BLaER1 (cell line): Measurements from ENCODE around the gene AK1.

Experiments
- H3K27ac ChIP-seq: shearing (Covaris generic); formaldehyde crosslinking; 2 replicates; pipeline ENCODE4 v1.8.1; 2022
- H3K27me3 ChIP-seq: shearing (Covaris generic); formaldehyde crosslinking; 2 replicates; pipeline ENCODE4 v1.8.1; 2022
- H3K36me3 ChIP-seq: shearing (Covaris generic); formaldehyde crosslinking; 2 replicates; pipeline ENCODE4 v1.8.1; 2022
- H3K4me1 ChIP-seq: shearing (Covaris generic); formaldehyde crosslinking; 2 replicates; pipeline ENCODE4 v1.8.1; 2022
- H3K4me2 ChIP-seq: shearing (Covaris generic); formaldehyde crosslinking; 2 replicates; pipeline ENCODE4 v1.8.1; 2022
- H3K4me3 ChIP-seq: shearing (Covaris generic); formaldehyde crosslinking; 2 replicates; pipeline ENCODE4 v1.8.1; 2022
- H3K9ac ChIP-seq: shearing (Covaris generic); formaldehyde crosslinking; 2 replicates; pipeline ENCODE4 v1.8.1; 2022
- H3K9me3 ChIP-seq: shearing (Covaris generic); formaldehyde crosslinking; 2 replicates; pipeline ENCODE4 v1.8.1; 2022
- H4K20me1 ChIP-seq: shearing (Covaris generic); formaldehyde crosslinking; 2 replicates; pipeline ENCODE4 v1.8.1; 2022
- Cebpa-rat ChIP-seq: shearing (Covaris generic); IDR thresholded peaks from 2 replicates; pipeline ENCODE4 v1.8.1; 2022

The AK1 gene

DNA sequence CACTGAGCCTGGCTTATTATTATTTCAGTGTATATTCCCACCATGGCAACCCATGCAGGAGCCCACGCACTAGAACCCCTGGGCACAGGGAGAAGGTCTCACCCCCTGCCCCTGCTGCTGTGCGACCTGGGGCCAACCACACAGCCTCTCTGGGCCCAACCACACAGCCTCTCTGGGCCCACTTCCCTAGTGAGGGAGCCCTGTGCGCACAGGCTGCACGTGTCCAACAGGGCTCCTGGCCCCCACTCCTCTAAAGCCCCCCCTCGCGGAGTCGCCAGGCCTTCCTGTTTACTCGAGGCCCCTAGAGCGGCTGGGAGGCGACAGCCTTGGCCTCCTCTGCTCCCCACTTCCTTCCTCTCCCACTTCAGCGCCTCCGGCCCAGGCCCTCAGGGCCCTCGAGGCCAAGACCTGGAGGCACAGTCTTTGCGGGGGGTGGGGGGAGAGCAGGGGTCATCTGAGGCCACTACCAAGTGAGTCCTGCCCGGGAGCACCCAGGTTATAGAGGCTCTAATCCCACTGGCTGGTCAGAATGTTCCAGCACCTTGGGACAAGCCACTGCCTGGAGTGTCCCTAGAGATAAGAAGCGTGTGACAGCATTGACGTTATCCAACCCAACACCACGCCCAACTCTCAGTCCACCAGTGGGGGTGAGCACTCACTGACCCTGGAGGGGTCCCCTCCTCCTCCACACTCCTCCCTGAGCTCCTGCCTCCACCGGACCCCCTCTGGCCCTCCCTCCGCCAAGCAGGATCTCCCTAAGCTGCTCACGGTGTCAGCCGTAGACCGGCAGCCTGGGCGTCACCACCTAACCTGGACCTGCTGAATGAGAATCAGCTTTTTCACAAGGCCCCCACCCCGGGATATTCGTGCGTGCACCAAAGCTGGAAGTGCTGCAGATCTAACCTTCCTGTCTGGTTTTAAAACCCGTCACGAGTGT, 15.1 kb downstream of the AK1 start:
- Histone ChIP-seq H3K36me3 (no peaks in the 10 kb centered on the region), H4K20me1 (no peaks in the 10 kb centered on the region), H3K4me1 (peaks cover 100% of the 10 kb centered on the region), H3K27me3 (no peaks in the 10 kb centered on the region), H3K9me3 (no peaks in the 10 kb centered on the region), H3K4me2 (peak overlapping the region; percentile 92), H3K9ac (peak overlapping the region; percentile 79), H3K4me3 (peak overlapping the region; percentile 24), H3K27ac (peak overlapping the region; percentile 92)
- TF ChIP-seq Cebpa-rat: no peak

DNA sequence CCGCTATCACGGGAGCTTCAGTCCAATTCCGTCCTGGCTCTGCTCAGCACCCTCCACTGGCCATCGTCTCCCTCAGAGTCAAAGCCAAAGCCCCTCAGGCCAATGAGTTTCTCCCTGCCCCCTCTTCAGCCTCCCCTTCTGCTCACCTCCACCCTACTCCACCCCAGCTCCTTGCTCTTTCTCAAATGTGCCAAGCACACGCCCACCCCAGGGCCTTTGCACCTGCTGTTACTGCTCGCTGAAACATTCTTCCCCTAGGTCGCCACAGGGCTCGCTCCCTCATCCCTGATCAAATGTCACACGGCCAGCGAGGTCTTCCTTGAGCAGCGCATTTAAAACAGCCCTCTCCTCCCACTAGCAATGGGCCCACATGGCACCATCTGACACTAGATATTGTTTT, 16.7 kb downstream of the AK1 start:
- Histone ChIP-seq H3K4me2 (peak overlapping the region; percentile 92), H3K4me3 (no peak overlapping the region), H3K27ac (peak overlapping the region; percentile 92), H3K27me3 (no peaks in the 10 kb centered on the region), H4K20me1 (no peaks in the 10 kb centered on the region), H3K36me3 (no peaks in the 10 kb centered on the region), H3K9ac (peak overlapping the region; percentile 79; the same call in 1 of the 2 replicates), H3K9me3 (no peaks in the 10 kb centered on the region), H3K4me1 (peaks cover 100% of the 10 kb centered on the region)
- TF ChIP-seq Cebpa-rat: no peak

DNA sequence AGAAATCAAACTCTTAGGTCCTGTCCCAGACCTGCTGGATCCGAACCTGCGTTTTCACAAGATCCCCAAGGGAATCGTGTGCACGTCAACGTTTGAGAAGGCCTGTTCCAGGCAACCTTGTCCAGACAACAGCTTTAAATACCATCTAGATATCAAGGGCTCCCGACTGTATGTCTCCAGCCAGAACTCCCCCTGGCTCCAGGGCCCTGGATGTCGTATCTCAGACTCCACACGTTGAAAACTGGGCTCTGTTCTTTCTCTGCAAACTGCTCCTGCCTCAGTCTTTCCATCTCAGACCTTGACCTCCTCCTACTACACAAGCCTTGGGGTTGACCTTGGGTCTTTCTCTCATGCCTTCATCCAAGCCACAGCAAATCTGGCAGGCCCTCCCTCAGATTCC, 17.2 kb downstream of the AK1 start:
- H3K27me3 ChIP-seq: no peaks in the 10 kb centered on the region
- H4K20me1 ChIP-seq: no peaks in the 10 kb centered on the region
- H3K9me3 ChIP-seq: no peaks in the 10 kb centered on the region
- H3K36me3 ChIP-seq: no peaks in the 10 kb centered on the region
- no peak for TF ChIP-seq Cebpa-rat
- peak overlapping the region; percentile 92 for H3K27ac ChIP-seq
- H3K4me2 ChIP-seq: peak overlapping the region; percentile 92
- peaks cover 100% of the 10 kb centered on the region for H3K4me1 ChIP-seq
- no peak overlapping the region for H3K4me3 ChIP-seq
- H3K9ac ChIP-seq: peak overlapping the region; percentile 79; the same call in 1 of the 2 replicates

DNA sequence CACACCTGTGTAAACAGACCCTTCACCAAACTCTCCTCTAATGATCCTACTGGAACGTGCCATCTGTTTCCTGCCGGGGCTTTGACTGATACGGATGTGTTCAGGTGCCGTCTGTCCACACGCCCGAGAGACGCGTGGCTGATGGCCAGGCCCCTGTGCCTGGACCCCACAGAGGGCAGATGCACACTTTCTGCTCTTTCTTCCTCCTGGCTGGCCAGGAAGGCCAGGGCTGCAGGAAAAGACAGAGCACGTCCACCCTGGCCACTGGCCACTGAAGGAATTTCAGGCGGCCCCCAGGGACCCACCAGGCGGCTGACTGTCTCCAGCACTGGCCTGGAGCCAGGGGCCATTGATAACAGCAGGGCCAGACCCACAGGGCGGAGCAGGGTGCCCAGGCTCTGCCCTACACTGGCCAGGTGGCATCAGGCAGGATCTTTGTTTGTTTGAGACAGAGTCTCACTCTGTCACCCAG, 19.4 kb downstream of the AK1 start:
- Histone ChIP-seq H4K20me1 (peaks cover 4% of the 10 kb centered on the region; the same call in 1 of the 2 replicates), H3K4me3 (peak overlapping the region; percentile 9; the same call in 1 of the 2 replicates), H3K4me1 (peaks cover 89% of the 10 kb centered on the region), H3K36me3 (no peaks in the 10 kb centered on the region), H3K9ac (peak overlapping the region; percentile 94), H3K27ac (peak overlapping the region; percentile 92), H3K4me2 (peak overlapping the region; percentile 92), H3K27me3 (no peaks in the 10 kb centered on the region), H3K9me3 (no peaks in the 10 kb centered on the region)
- TF ChIP-seq Cebpa-rat: no peak

DNA sequence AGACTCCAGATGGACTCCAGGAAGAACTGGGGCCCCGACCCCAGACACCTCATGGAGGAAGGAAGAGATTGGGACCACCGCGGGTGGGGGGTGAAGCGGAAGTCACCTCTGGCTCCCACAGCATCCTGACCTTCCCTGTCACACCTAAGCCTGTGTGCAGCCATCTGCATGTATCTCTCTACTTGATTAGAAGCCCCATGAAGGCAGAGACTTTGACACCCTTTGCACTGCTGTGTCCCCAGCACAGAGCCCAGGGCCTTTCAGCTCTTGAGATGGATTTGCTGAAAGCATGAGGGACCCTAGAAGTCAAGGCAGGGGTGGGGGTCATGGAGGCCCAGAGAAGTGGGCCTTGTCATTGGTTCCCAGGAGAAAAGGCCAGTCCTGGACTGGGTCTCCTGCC, 20.2 kb downstream of the AK1 start:
- Histone ChIP-seq H3K9me3 (no peaks in the 10 kb centered on the region), H4K20me1 (peaks cover 5% of the 10 kb centered on the region; the same call in 1 of the 2 replicates), H3K4me1 (peaks cover 89% of the 10 kb centered on the region), H3K27ac (peak overlapping the region; percentile 92), H3K9ac (peak overlapping the region; percentile 94), H3K27me3 (no peaks in the 10 kb centered on the region), H3K36me3 (peaks cover 3% of the 10 kb centered on the region), H3K4me3 (peak overlapping the region; percentile 9; the same call in 1 of the 2 replicates), H3K4me2 (peak overlapping the region; percentile 92)
- TF ChIP-seq Cebpa-rat: no peak

DNA sequence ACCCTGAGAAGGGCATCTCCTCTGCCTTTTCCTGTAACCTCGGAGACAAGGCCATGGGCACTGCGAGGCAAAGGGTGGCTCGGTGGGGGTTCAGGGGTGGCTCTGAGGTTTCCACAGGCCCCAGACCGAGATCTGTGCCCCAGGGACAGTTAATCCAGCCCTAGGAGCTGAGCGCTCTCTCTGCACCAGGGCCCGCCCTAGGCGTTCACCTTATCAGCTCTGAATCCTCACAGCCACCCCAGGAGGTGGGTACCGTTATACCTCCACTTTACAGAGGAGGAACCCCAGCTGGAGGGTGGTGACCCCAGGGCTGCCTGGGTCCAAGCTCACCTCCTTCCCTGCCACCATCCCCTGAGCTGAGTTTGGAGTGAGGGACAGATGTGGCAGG, 20.8 kb downstream of the AK1 start:
- Histone ChIP-seq H3K4me2 (peak overlapping the region; percentile 92), H3K4me3 (peak overlapping the region; percentile 2; the same call in 1 of the 2 replicates), H4K20me1 (peaks cover 5% of the 10 kb centered on the region; the same call in 1 of the 2 replicates), H3K9me3 (no peaks in the 10 kb centered on the region), H3K9ac (peak overlapping the region; percentile 94), H3K36me3 (peaks cover 9% of the 10 kb centered on the region), H3K27ac (peak overlapping the region; percentile 92), H3K27me3 (no peaks in the 10 kb centered on the region), H3K4me1 (peaks cover 89% of the 10 kb centered on the region)
- TF ChIP-seq Cebpa-rat: no peak

DNA sequence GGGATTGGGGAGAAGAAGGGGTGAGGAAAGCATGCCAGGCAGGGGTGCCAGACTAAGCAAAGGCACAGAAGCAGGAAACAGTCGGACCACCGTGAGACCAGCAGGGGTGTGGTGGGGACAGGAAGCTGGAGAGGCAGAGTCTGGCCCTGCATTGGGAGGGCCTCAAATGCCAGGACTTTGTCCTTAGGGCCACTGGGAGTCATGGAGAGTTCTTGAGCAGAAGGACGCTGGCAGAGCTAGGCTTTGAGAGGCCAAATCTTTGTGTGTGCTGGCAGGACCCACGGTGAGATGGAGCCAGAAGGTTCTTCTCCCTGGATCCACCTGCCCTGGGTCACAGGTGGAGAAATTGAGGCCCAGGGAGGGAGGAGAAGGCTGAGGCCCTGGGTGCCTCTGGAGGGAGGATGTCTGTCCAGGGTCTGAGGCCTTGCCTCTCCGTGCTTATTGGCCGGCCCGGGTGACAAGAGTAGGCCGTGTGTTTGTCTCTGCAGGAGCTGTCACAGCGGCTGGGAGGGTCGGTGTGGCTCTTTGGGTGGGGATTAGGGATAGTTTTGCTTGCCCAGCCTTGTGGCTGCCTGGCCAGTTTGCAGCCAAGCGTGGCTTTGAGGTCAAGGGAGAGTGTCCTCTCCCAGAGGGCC, 21.3 kb downstream of the AK1 start:
- Histone ChIP-seq H3K4me1 (peaks cover 89% of the 10 kb centered on the region), H3K9ac (peak overlapping the region; percentile 94), H3K36me3 (peaks cover 14% of the 10 kb centered on the region)

DNA sequence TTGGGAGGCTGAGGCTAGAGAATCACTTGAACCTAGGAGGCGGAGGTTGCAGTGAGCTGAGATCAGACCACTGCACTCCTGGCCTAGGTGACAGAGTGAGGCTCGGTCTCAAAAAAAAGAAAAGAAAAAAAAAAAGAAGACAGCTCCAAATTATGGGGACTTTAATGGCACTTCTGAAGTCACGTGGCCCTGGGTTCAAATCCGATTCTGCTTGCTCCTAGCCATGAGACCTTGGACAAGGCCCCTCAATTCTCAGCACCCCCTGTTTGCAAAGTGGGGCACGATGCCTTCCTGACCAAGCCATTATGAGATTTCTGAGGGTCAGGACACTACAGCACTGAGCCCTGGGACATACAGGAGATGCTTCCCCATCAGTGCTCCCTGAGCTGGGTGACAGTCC, 22.0 kb downstream of the AK1 start:
- peak overlapping the region; percentile 92 for H3K27ac ChIP-seq
- peaks cover 21% of the 10 kb centered on the region for H3K36me3 ChIP-seq
- H3K27me3 ChIP-seq: no peaks in the 10 kb centered on the region
- peaks cover 7% of the 10 kb centered on the region; the same call in 1 of the 2 replicates for H4K20me1 ChIP-seq
- H3K4me1 ChIP-seq: peaks cover 83% of the 10 kb centered on the region
- H3K4me3 ChIP-seq: no peak overlapping the region
- no peak for TF ChIP-seq Cebpa-rat
- peaks cover 11% of the 10 kb centered on the region for H3K9me3 ChIP-seq
- peak overlapping the region; percentile 92 for H3K4me2 ChIP-seq
- H3K9ac ChIP-seq: peak overlapping the region; percentile 94; the same call in 1 of the 2 replicates

More for the DNA sequence above, 21.3 kb downstream of the AK1 start:
- Histone ChIP-seq H3K4me3 (peak overlapping the region; percentile 2; the same call in 1 of the 2 replicates), H3K27me3 (no peaks in the 10 kb centered on the region), H3K4me2 (peak overlapping the region; percentile 92), H4K20me1 (peaks cover 5% of the 10 kb centered on the region; the same call in 1 of the 2 replicates), H3K27ac (peak overlapping the region; percentile 92), H3K9me3 (peaks cover 4% of the 10 kb centered on the region; the same call in 1 of the 2 replicates)
- no peak for TF ChIP-seq Cebpa-rat

DNA sequence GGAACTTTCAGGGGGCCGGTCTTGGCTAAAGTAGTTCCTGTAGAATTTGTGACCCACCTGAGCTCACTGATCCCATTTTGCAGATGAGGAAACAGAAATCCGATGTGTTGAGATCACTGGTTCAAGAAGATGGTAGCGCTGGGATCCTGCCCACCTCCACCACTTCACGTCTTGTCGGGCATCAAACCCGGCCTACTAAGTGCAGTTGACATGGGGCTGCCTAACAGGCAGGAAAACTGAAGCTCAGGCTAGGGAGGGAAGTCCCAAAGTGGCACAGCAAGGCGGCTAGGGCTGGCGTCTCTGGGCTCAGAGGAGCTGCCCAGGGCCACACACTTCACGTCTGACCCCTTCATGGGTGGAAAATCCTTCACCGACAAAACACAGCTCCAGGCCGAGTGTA, 22.5 kb downstream of the AK1 start:
- peaks cover 26% of the 10 kb centered on the region for H3K36me3 ChIP-seq
- no peak for TF ChIP-seq Cebpa-rat
- H4K20me1 ChIP-seq: peaks cover 13% of the 10 kb centered on the region; the same call in 1 of the 2 replicates
- H3K4me3 ChIP-seq: peak overlapping the region; percentile 93
- peak overlapping the region; percentile 92 for H3K27ac ChIP-seq
- H3K4me2 ChIP-seq: peak overlapping the region; percentile 92
- peak overlapping the region; percentile 94 for H3K9ac ChIP-seq
- H3K9me3 ChIP-seq: peaks cover 17% of the 10 kb centered on the region
- H3K27me3 ChIP-seq: no peaks in the 10 kb centered on the region
- H3K4me1 ChIP-seq: peaks cover 78% of the 10 kb centered on the region
